ENCODE measurements around the gene RMP24.

Gene RMP24

GRCh38 chr18:36015629-36016028 lies 43.1 kb downstream of the RMP24 start:
- H3K4me2 ChIP-seq (ENCODE audit: extremely low read depth, insufficient read depth, low read length), result no peak overlapping the region
- no peak for DNase-seq (ENCODE audit: low read depth in 2 of 2)

GRCh38 chr18:36017232-36017631 lies 44.8 kb downstream of the RMP24 start:
- Histone ChIP-seq H3K27ac (ENCODE audit: insufficient read depth, low read length) (no peak overlapping the region), H3K9me3 (ENCODE audit: control insufficient read depth, insufficient read depth, low read depth, low read length) (no peaks in the 10 kb centered on the region), H3K4me3 (replicated peaks in 1 of 4; ENCODE audit: control extremely low read depth in 1 of 4, insufficient read depth in 1 of 4, low read depth in 3 of 4, low read length in 4 of 4) (no peak overlapping the region), H4K20me1 (ENCODE audit: control insufficient read depth, extremely low read depth, insufficient read depth, low read length) (no peaks in the 10 kb centered on the region), H3K4me2 (ENCODE audit: extremely low read depth, insufficient read depth, low read length) (no peak overlapping the region), H2AFZ (ENCODE audit: low read length) (no peak overlapping the region), H3K36me3 (ENCODE audit: control insufficient read depth, insufficient read depth, low read length) (no peaks in the 10 kb centered on the region), H3K27me3 (ENCODE audit: control insufficient read depth, insufficient read depth, low read length) (no peaks in the 10 kb centered on the region), H3K79me2 (ENCODE audit: control insufficient read depth, insufficient read depth, low read length) (no peaks in the 10 kb centered on the region), H3K9ac (ENCODE audit: insufficient read depth, low read length) (no peak overlapping the region), H3K4me1 (ENCODE audit: control insufficient read depth, extremely low read depth, insufficient read depth, low read length) (no peaks in the 10 kb centered on the region)
- TF ChIP-seq EZH2 (IDR thresholded peaks at IDR 0.05; ENCODE audit: low read length, missing control alignments), result no peak
- TF ChIP-seq CTCF (conservative IDR thresholded peaks at IDR 0.05 in 1 of 2, IDR thresholded peaks at IDR 0.05 in 1 of 2; ENCODE audit: low read depth in 1 of 2, low read length in 2 of 2), result no peak
- no peak for DNase-seq (ENCODE audit: low read depth in 2 of 2)

More at GRCh38 chr18:36015629-36016028, 43.1 kb downstream of the RMP24 start:
- no peaks in the 10 kb centered on the region for H3K4me1 ChIP-seq (ENCODE audit: control insufficient read depth, extremely low read depth, insufficient read depth, low read length)
- no peaks in the 10 kb centered on the region for H3K27me3 ChIP-seq (ENCODE audit: control insufficient read depth, insufficient read depth, low read length)
- no peaks in the 10 kb centered on the region for H3K79me2 ChIP-seq (ENCODE audit: control insufficient read depth, insufficient read depth, low read length)
- no peak overlapping the region for H3K27ac ChIP-seq (ENCODE audit: insufficient read depth, low read length)
- H2AFZ ChIP-seq (ENCODE audit: low read length), result no peak overlapping the region
- TF ChIP-seq EZH2 (IDR thresholded peaks at IDR 0.05; ENCODE audit: low read length, missing control alignments) (no peak), CTCF (conservative IDR thresholded peaks at IDR 0.05 in 1 of 2, IDR thresholded peaks at IDR 0.05 in 1 of 2; ENCODE audit: low read depth in 1 of 2, low read length in 2 of 2) (no peak)
- no peak overlapping the region for H3K4me3 ChIP-seq (replicated peaks in 1 of 4; ENCODE audit: control extremely low read depth in 1 of 4, insufficient read depth in 1 of 4, low read depth in 3 of 4, low read length in 4 of 4)
- H3K9ac ChIP-seq (ENCODE audit: insufficient read depth, low read length), result no peak overlapping the region
- H4K20me1 ChIP-seq (ENCODE audit: control insufficient read depth, extremely low read depth, insufficient read depth, low read length), result no peaks in the 10 kb centered on the region
- H3K9me3 ChIP-seq (ENCODE audit: control insufficient read depth, insufficient read depth, low read depth, low read length), result no peaks in the 10 kb centered on the region
- H3K36me3 ChIP-seq (ENCODE audit: control insufficient read depth, insufficient read depth, low read length), result no peaks in the 10 kb centered on the region

- no peak overlapping the region for H3K4me3 ChIP-seq (replicated peaks in 1 of 4; ENCODE audit: control extremely low read depth in 1 of 4, insufficient read depth in 1 of 4, low read depth in 3 of 4, low read length in 4 of 4)
- no peak overlapping the region for H3K27ac ChIP-seq (ENCODE audit: insufficient read depth, low read length)
- H3K4me2 ChIP-seq (ENCODE audit: extremely low read depth, insufficient read depth, low read length), result no peak overlapping the region
- no peaks in the 10 kb centered on the region for H3K27me3 ChIP-seq (ENCODE audit: control insufficient read depth, insufficient read depth, low read length)
- H2AFZ ChIP-seq (ENCODE audit: low read length), result no peak overlapping the region
- H3K9me3 ChIP-seq (ENCODE audit: control insufficient read depth, insufficient read depth, low read depth, low read length), result no peaks in the 10 kb centered on the region
- no peaks in the 10 kb centered on the region for H4K20me1 ChIP-seq (ENCODE audit: control insufficient read depth, extremely low read depth, insufficient read depth, low read length)
- H3K36me3 ChIP-seq (ENCODE audit: control insufficient read depth, insufficient read depth, low read length), result no peaks in the 10 kb centered on the region
- H3K4me1 ChIP-seq (ENCODE audit: control insufficient read depth, extremely low read depth, insufficient read depth, low read length), result peaks cover 4% of the 10 kb centered on the region
- no peak for TF ChIP-seq CTCF (conservative IDR thresholded peaks at IDR 0.05 in 1 of 2, IDR thresholded peaks at IDR 0.05 in 1 of 2; ENCODE audit: low read depth in 1 of 2, low read length in 2 of 2)
- TF ChIP-seq EZH2 (IDR thresholded peaks at IDR 0.05; ENCODE audit: low read length, missing control alignments), result no peak
- no peak for DNase-seq (ENCODE audit: low read depth in 2 of 2)
- no peaks in the 10 kb centered on the region for H3K79me2 ChIP-seq (ENCODE audit: control insufficient read depth, insufficient read depth, low read length)
- H3K9ac ChIP-seq (ENCODE audit: insufficient read depth, low read length), result no peak overlapping the region
These were observed 47.8 kb downstream of the RMP24 start for GRCh38 chr18:36020174-36020711.
